HEK293 (cell line): ENCODE results near the gene SMAD2.

Source experiments
- GFI1B ChIP-seq: fragments of 450-650 bp; formaldehyde crosslinking; IDR thresholded peaks from 2 replicates; pipeline ENCODE4 v1.5.1; 2016; ENCODE audit warnings: missing biosample characterization, missing genetic modification characterization
- SCRT2 ChIP-seq: fragments of 450-650 bp; formaldehyde crosslinking; IDR thresholded peaks from 2 replicates; pipeline ENCODE4 v1.5.1; 2016; ENCODE audit warnings: missing biosample characterization, missing genetic modification characterization
- ZEB2 ChIP-seq: fragments of 450-650 bp; formaldehyde crosslinking; IDR thresholded peaks from 2 replicates; pipeline ENCODE4 v1.5.1; 2016; ENCODE audit warnings: missing biosample characterization, missing genetic modification characterization
- ZNF121 ChIP-seq: fragments of 450-650 bp; formaldehyde crosslinking; IDR thresholded peaks from 2 replicates; pipeline ENCODE4 v1.5.1; 2016; ENCODE audit warnings: missing biosample characterization, missing genetic modification characterization
- ZNF140 ChIP-seq: fragments of 450-650 bp; formaldehyde crosslinking; IDR thresholded peaks from 2 replicates; pipeline ENCODE4 v1.5.1; 2016; ENCODE audit warnings: missing biosample characterization, missing genetic modification characterization
- ZNF37A ChIP-seq: fragments of 450-650 bp; IDR thresholded peaks from 2 replicates; pipeline ENCODE4 v1.5.1; 2018; ENCODE audit warnings: missing biosample characterization, missing genetic modification characterization
- ZNF521 ChIP-seq: fragments of 450-650 bp; formaldehyde crosslinking; IDR thresholded peaks from 2 replicates; pipeline ENCODE4 v1.5.1; 2017; ENCODE audit warnings: missing biosample characterization, mild to moderate bottlenecking, missing genetic modification characterization
- ZNF544 ChIP-seq: fragments of 450-650 bp; formaldehyde crosslinking; IDR thresholded peaks from 2 replicates; pipeline ENCODE4 v1.5.0; 2017; ENCODE audit warnings: missing biosample characterization, missing genetic modification characterization
- ZNF548 ChIP-seq: fragments of 450-650 bp; formaldehyde crosslinking; IDR thresholded peaks from 2 replicates; pipeline ENCODE4 v1.5.1; 2016; ENCODE audit warnings: missing biosample characterization, missing genetic modification characterization
- TF ChIP-seq, protein P1 (sequence below): fragments of 450-650 bp; formaldehyde crosslinking; IDR thresholded peaks from 2 replicates; pipeline ENCODE4 v1.5.1; 2016; ENCODE audit warnings: missing biosample characterization, missing genetic modification characterization
- TF ChIP-seq, protein P2 (sequence below): fragments of 450-650 bp; formaldehyde crosslinking; IDR thresholded peaks from 2 replicates; pipeline ENCODE4 v1.5.1; 2016; ENCODE audit warnings: missing biosample characterization, missing genetic modification characterization, low read depth
- TF ChIP-seq, protein P3 (sequence below): fragments of 450-650 bp; formaldehyde crosslinking; IDR thresholded peaks from 2 replicates; pipeline ENCODE4 v1.5.1; 2016; ENCODE audit warnings: missing biosample characterization, missing genetic modification characterization
- TF ChIP-seq, protein P4 (sequence below): fragments of 450-650 bp; formaldehyde crosslinking; IDR thresholded peaks from 2 replicates; pipeline ENCODE4 v1.5.1; 2016; ENCODE audit warnings: missing biosample characterization, missing genetic modification characterization
- TF ChIP-seq, protein P5 (sequence below): fragments of 450-650 bp; formaldehyde crosslinking; IDR thresholded peaks from 2 replicates; pipeline ENCODE4 v1.5.1; 2016; ENCODE audit warnings: missing biosample characterization, missing genetic modification characterization

DNA sequence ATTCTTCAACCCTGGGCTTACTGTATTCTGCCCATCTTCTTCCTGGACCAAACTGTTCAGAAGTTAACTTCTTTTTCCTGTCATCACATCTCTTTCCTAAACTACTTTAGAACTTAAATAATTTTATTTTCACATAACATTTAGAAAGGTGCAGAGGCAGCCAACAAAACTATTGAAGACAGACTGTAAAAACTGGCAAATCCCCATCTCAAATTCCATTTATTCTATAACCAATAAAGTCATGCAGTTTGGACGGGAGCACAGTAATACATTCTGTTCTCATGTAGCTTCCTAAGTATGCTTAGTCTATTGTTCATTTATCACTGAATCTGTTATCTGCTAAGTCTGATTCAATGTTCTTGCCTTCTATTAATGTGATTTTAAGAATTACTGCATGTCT, 99.1 kb downstream of the SMAD2 start:
- TF ChIP-seq, protein P1, sequence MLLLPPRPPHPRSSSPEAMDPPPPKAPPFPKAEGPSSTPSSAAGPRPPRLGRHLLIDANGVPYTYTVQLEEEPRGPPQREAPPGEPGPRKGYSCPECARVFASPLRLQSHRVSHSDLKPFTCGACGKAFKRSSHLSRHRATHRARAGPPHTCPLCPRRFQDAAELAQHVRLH (tag by site-specific recombination), result no peak
- TF ChIP-seq, protein P2, sequence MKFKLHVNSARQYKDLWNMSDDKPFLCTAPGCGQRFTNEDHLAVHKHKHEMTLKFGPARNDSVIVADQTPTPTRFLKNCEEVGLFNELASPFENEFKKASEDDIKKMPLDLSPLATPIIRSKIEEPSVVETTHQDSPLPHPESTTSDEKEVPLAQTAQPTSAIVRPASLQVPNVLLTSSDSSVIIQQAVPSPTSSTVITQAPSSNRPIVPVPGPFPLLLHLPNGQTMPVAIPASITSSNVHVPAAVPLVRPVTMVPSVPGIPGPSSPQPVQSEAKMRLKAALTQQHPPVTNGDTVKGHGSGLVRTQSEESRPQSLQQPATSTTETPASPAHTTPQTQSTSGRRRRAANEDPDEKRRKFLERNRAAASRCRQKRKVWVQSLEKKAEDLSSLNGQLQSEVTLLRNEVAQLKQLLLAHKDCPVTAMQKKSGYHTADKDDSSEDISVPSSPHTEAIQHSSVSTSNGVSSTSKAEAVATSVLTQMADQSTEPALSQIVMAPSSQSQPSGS (tag by site-specific recombination), result no peak
- no peak for TF ChIP-seq ZNF121 (tag by site-specific recombination)
- TF ChIP-seq, protein P3, sequence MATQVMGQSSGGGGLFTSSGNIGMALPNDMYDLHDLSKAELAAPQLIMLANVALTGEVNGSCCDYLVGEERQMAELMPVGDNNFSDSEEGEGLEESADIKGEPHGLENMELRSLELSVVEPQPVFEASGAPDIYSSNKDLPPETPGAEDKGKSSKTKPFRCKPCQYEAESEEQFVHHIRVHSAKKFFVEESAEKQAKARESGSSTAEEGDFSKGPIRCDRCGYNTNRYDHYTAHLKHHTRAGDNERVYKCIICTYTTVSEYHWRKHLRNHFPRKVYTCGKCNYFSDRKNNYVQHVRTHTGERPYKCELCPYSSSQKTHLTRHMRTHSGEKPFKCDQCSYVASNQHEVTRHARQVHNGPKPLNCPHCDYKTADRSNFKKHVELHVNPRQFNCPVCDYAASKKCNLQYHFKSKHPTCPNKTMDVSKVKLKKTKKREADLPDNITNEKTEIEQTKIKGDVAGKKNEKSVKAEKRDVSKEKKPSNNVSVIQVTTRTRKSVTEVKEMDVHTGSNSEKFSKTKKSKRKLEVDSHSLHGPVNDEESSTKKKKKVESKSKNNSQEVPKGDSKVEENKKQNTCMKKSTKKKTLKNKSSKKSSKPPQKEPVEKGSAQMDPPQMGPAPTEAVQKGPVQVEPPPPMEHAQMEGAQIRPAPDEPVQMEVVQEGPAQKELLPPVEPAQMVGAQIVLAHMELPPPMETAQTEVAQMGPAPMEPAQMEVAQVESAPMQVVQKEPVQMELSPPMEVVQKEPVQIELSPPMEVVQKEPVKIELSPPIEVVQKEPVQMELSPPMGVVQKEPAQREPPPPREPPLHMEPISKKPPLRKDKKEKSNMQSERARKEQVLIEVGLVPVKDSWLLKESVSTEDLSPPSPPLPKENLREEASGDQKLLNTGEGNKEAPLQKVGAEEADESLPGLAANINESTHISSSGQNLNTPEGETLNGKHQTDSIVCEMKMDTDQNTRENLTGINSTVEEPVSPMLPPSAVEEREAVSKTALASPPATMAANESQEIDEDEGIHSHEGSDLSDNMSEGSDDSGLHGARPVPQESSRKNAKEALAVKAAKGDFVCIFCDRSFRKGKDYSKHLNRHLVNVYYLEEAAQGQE (tag by site-specific recombination), result no peak
- TF ChIP-seq ZNF544 (tag by site-specific recombination), result no peak
- TF ChIP-seq, protein P4, sequence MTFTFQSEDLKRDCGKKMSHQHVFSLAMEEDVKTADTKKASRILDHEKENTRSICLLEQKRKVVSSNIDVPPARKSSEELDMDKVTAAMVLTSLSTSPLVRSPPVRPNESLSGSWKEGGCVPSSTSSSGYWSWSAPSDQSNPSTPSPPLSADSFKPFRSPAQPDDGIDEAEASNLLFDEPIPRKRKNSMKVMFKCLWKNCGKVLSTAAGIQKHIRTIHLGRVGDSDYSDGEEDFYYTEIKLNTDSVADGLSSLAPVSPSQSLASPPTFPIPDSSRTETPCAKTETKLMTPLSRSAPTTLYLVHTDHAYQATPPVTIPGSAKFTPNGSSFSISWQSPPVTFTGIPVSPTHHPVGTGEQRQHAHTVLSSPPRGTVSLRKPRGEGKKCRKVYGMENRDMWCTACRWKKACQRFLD, result no peak
- TF ChIP-seq ZNF140 (tag by site-specific recombination), result no peak
- no peak for TF ChIP-seq ZEB2 (tag by site-specific recombination)
- TF ChIP-seq ZNF37A (tag by site-specific recombination), result no peak
- no peak for TF ChIP-seq SCRT2 (tag by site-specific recombination)
- TF ChIP-seq ZNF521 (tag by site-specific recombination), result no peak
- TF ChIP-seq ZNF548, result no peak
- TF ChIP-seq, protein P5, sequence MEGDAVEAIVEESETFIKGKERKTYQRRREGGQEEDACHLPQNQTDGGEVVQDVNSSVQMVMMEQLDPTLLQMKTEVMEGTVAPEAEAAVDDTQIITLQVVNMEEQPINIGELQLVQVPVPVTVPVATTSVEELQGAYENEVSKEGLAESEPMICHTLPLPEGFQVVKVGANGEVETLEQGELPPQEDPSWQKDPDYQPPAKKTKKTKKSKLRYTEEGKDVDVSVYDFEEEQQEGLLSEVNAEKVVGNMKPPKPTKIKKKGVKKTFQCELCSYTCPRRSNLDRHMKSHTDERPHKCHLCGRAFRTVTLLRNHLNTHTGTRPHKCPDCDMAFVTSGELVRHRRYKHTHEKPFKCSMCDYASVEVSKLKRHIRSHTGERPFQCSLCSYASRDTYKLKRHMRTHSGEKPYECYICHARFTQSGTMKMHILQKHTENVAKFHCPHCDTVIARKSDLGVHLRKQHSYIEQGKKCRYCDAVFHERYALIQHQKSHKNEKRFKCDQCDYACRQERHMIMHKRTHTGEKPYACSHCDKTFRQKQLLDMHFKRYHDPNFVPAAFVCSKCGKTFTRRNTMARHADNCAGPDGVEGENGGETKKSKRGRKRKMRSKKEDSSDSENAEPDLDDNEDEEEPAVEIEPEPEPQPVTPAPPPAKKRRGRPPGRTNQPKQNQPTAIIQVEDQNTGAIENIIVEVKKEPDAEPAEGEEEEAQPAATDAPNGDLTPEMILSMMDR (tag by site-specific recombination), result no peak
- TF ChIP-seq GFI1B (tag by site-specific recombination), result no peak
